GM12878 (cell line): ENCODE measurements around the gene SELENOW. TPM values are rescaled to one million over a fixed set of nuclear protein-coding genes. Genes with fewer than 3 reads are reported as not detected.

ENCODE experiments used
- ATAC-seq: fragments of 200-7000 bp; cut with Tn5 transposase; 3 replicates; pipeline ENCODE4 v1.9.1; 2020; ENCODE audit warnings: mild to moderate bottlenecking, moderate library complexity
- BruUV-seq: library from RNA; stranded (reverse); fragments of 400-500 nt; replicated peaks from 2 replicates; lab custom pipeline; 2021; lab: Mats Ljungman, UMichigan
- CTCF ChIA-PET: fragments of 300-600 bp; sonication (Branson Sonifier 250); formaldehyde crosslinking; extraction: SDS; loops from one replicate; lab custom pipeline; 2021; ENCODE audit warnings: inconsistent platforms; lab: Yijun Ruan, JAX
- POLR2A ChIA-PET: fragments of 350-600 bp; formaldehyde crosslinking; extraction: SDS; loops from one replicate; lab custom pipeline; 2021; ENCODE audit warnings: inconsistent platforms; lab: Charles Lee
- RAD21 ChIA-PET: fragments of 300-600 bp; sonication (Branson Sonifier 250); formaldehyde crosslinking; loops from one replicate; lab custom pipeline; 2023; ENCODE audit warnings: antibody characterized with exemption; ENCODE audit not compliant: unreplicated experiment; lab: Charles Lee
- SMC1A ChIA-PET: fragments of 300-600 bp; sonication (Branson Sonifier 250); formaldehyde crosslinking; loops from one replicate; lab custom pipeline; 2023; ENCODE audit not compliant: unreplicated experiment, uncharacterized antibody; lab: Charles Lee
- DNase-seq: peaks from one replicate; pipeline ENCODE4 v3.0.0-alpha.2; 2011; ENCODE audit warnings: low read depth, low spot score
- FAIRE-seq: peaks from 3 replicates; lab custom pipeline; 2011; peaks lifted over from hg19 to GRCh38; lab: Jason Lieb, UNC
- H2AFZ ChIP-seq: 2 replicates; pipeline ENCODE4 v1.6.0; 2011; ENCODE audit warnings: low read depth, low read length, control low read depth; ENCODE audit not compliant: control insufficient read depth
- H3K27ac ChIP-seq: 2 replicates; pipeline ENCODE4 v1.5.1; 2011; ENCODE audit warnings: control low read depth; ENCODE audit not compliant: control insufficient read depth, insufficient read depth
- H3K27me3 ChIP-seq, 2 experiments: replicated peaks in 1 of 2; 2 replicates each; pipeline versions ENCODE4 v1.6.0 to v1.6.1; 2011; ENCODE audit warnings: low read length in 1 of 2; ENCODE audit not compliant: control insufficient read depth in 2 of 2, insufficient read depth in 2 of 2
- H3K36me3 ChIP-seq, 2 experiments: 2 replicates each; pipeline ENCODE4 v1.5.1; 2011; ENCODE audit warnings: low read length in 1 of 2; ENCODE audit not compliant: control insufficient read depth in 2 of 2, insufficient read depth in 2 of 2
- H3K4me1 ChIP-seq: 2 replicates; pipeline ENCODE4 v1.6.1; 2011; ENCODE audit warnings: mild to moderate bottlenecking, low read length, moderate library complexity, mixed read lengths; ENCODE audit not compliant: control insufficient read depth, insufficient read depth
- H3K4me2 ChIP-seq: 2 replicates; pipeline ENCODE4 v1.6.0; 2011; ENCODE audit warnings: control low read depth; ENCODE audit not compliant: control insufficient read depth, insufficient read depth
- H3K4me3 ChIP-seq: fragments of 200-600 bp; sonication (generic); 2 replicates; pipeline ENCODE4 v1.5.1; 2016
- H3K79me2 ChIP-seq: 2 replicates; pipeline ENCODE4 v1.6.0; 2011; ENCODE audit warnings: low read length; ENCODE audit not compliant: control insufficient read depth, insufficient read depth
- H3K9ac ChIP-seq: 2 replicates; pipeline ENCODE4 v1.8.0; 2011; ENCODE audit warnings: low read length, control low read depth, mixed read lengths; ENCODE audit not compliant: control insufficient read depth, insufficient read depth
- H3K9me3 ChIP-seq: replicated peaks from 3 replicates; pipeline ENCODE4 v1.5.1; 2011; ENCODE audit warnings: mild to moderate bottlenecking, low read length; ENCODE audit not compliant: control insufficient read depth, insufficient read depth
- H4K20me1 ChIP-seq: 2 replicates; pipeline ENCODE4 v1.6.0; 2011; ENCODE audit not compliant: control insufficient read depth, insufficient read depth
- CEBPB ChIP-seq, 2 experiments: fragments of 150-350 bp in 1 of 2; IDR thresholded peaks; 2 replicates each; pipeline ENCODE4 v1.6.1; 2012 to 2014; ENCODE audit warnings: low read depth in 2 of 2, low read length in 2 of 2, borderline replicate concordance in 1 of 2, inconsistent platforms in 1 of 2
- MYB ChIP-seq: fragments of 150-350 bp; IDR thresholded peaks from 2 replicates; pipeline ENCODE4 v1.6.1; 2014; ENCODE audit warnings: mild to moderate bottlenecking, low read depth, low read length, borderline replicate concordance
- SMC3 ChIP-seq: IDR thresholded peaks from 2 replicates; pipeline ENCODE4 v1.6.1; 2011; ENCODE audit warnings: low read length, improper control_type of control experiment, borderline replicate concordance
- WGBS: methylation state at CpG from one replicate; pipeline ENCODE4 v1.1.6; 2016; ENCODE audit warnings: low lambda C conversion rate; ENCODE audit not compliant: insufficient replicate concordance, insufficient coverage; ENCODE audit errors: missing lambda C conversion rate; 5-methylcytosine and 5-hydroxymethylcytosine counted together
- in situ Hi-C: fragments of 300-500 bp; cut with MboI; formaldehyde crosslinking; loops from 9 replicates; pipeline ENCODE4 v1.14.3; 2018; ENCODE audit warnings: mixed read lengths
- intact Hi-C: fragments of 100-400 bp; cut with micrococcal nuclease; formaldehyde crosslinking; loops from one replicate; pipeline ENCODE4 v1.14.2; 2022; ENCODE audit not compliant: unreplicated experiment
- polyA plus RNA-seq, 11 experiments: library from polyadenylated mRNA; depleted of rRNA in 4 of 11; unstranded in 6 of 11; stranded (reverse) in 5 of 11; fragments of >200 nt; fragmentation: Nextera tagmentation in 4 of 11; fragmentation: Illumina TruSeq in 1 of 11; extraction: Ambion mirVana in 4 of 11; extraction: Trizol in 1 of 11; gene quantifications; 1 replicate in 1 of 11; 2 replicates in 10 of 11; pipeline versions ENCODE4 v1.2.1 to v1.2.3, GENCODE V29; 2011 to 2016; ENCODE audit warnings: inconsistent platforms in 2 of 11, missing spikeins in 2 of 11, low read depth in 1 of 11
- total RNA-seq, 4 experiments: library from RNA; depleted of rRNA in 3 of 4; stranded (reverse); fragments of >200 nt in 3 of 4; fragmentation: Illumina TruSeq in 1 of 4; extraction: Trizol in 1 of 4; gene quantifications; 2 replicates each; pipeline versions ENCODE4 v1.2.1 to v1.2.3, GENCODE V29; 2013 to 2021
- TF ChIP-seq, protein P1 (sequence below), 3 experiments: IDR thresholded peaks in 2 of 3; conservative IDR thresholded peaks in 1 of 3; 2 replicates each; pipeline ENCODE4 v1.5.1; 2011; ENCODE audit warnings: low read depth in 3 of 3, low read length in 3 of 3, mild to moderate bottlenecking in 3 of 3, control low read depth in 2 of 3, moderate library complexity in 2 of 3, inconsistent platforms in 1 of 3, mixed read lengths in 1 of 3; ENCODE audit not compliant: control insufficient read depth in 2 of 3, insufficient read depth in 1 of 3; ENCODE audit errors: extremely low read depth in 1 of 3

Gene SELENOW
- total and polyA plus RNA-seq, 10 of the 15 experiments (the other 5 are each of a cell fraction or from before 2014, with no cell fraction given), result 53.3 to 186 (median 101) TPM

DNA sequence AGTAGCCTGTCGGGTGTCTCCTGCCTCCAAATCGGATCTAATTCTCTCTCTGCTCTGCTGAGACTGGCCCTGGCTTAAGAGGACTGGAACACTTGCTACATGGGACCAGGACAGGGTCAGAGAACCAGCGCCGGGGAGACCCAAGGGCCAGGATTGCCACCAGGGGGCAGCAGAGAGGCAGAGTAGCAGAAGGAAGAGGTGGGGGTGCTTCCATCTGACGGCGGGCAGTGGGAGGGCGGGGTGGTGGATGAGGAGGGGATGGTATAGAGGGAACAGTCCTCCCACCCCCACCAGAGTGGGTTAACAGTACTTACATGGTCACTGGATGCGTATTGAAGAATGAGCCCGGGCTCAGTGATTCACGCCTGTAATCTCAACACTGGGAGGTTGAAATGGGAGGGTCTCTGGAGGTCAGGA is 11.9 kb downstream of the SELENOW start:
- Histone ChIP-seq H3K9ac (no peak overlapping the region), H3K36me3 (no peaks in the 10 kb centered on the region), H3K4me3 (no peak overlapping the region), H3K4me1 (no peaks in the 10 kb centered on the region), H3K9me3 (no peaks in the 10 kb centered on the region; the same call in 2 of the 3 replicates), H3K27ac (no peak overlapping the region), H4K20me1 (no peaks in the 10 kb centered on the region), H2AFZ (no peak overlapping the region), H3K79me2 (no peaks in the 10 kb centered on the region), H3K27me3 (no peaks in the 10 kb centered on the region), H3K4me2 (no peak overlapping the region)
- DNase-seq (no peak), FAIRE-seq (no peak), ATAC-seq (peak; percentile 88)
- no peak for TF ChIP-seq CEBPB (IDR thresholded peaks at IDR 0.05; ENCODE audit: borderline replicate concordance in 1 of 2, low read depth in 2 of 2, low read length in 2 of 2)
- TF ChIP-seq SMC3, result 0 out of 2 replicates have a peak, but pooled peaks have one; percentile 28
- TF ChIP-seq, protein P1, sequence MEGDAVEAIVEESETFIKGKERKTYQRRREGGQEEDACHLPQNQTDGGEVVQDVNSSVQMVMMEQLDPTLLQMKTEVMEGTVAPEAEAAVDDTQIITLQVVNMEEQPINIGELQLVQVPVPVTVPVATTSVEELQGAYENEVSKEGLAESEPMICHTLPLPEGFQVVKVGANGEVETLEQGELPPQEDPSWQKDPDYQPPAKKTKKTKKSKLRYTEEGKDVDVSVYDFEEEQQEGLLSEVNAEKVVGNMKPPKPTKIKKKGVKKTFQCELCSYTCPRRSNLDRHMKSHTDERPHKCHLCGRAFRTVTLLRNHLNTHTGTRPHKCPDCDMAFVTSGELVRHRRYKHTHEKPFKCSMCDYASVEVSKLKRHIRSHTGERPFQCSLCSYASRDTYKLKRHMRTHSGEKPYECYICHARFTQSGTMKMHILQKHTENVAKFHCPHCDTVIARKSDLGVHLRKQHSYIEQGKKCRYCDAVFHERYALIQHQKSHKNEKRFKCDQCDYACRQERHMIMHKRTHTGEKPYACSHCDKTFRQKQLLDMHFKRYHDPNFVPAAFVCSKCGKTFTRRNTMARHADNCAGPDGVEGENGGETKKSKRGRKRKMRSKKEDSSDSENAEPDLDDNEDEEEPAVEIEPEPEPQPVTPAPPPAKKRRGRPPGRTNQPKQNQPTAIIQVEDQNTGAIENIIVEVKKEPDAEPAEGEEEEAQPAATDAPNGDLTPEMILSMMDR (IDR thresholded peaks at IDR 0.05 in 2 of 3, conservative IDR thresholded peaks at IDR 0.05 in 1 of 3; ENCODE audit: control insufficient read depth in 2 of 3, extremely low read depth in 1 of 3, insufficient read depth in 1 of 3, low read depth in 3 of 3, low read length in 3 of 3), result peak; percentile 56 to 93 (median 87)
- TF ChIP-seq MYB, result no peak
- ChIA-PET CTCF (interaction anchor here (0.7 to 5.8 kb wide), 20 partner anchors 8 to 514 kb away, joined by 3 to 75 read pairs (median 4); partner anchors contain the start of genes EHD2 and NOP53), POLR2A (no interaction called here), SMC1A (interaction anchor here (1.1 to 1.2 kb wide), 3 partner anchors 25 to 352 kb away, joined by 3 to 4 read pairs (median 3); no protein-coding TSS in a partner anchor), RAD21 (interaction anchor here (1.7 kb wide), 1 partner anchor 25 kb away, joined by 6 read pairs; no protein-coding TSS in a partner anchor)
- in situ Hi-C loops (no loop called here), intact Hi-C loops (no loop called here)
- no TSS peak for BruUV-seq
- 1% methylated on average over 7 of the region's 10 CpGs for WGBS
